Measurements from ENCODE around the gene MZB1.

DNA sequence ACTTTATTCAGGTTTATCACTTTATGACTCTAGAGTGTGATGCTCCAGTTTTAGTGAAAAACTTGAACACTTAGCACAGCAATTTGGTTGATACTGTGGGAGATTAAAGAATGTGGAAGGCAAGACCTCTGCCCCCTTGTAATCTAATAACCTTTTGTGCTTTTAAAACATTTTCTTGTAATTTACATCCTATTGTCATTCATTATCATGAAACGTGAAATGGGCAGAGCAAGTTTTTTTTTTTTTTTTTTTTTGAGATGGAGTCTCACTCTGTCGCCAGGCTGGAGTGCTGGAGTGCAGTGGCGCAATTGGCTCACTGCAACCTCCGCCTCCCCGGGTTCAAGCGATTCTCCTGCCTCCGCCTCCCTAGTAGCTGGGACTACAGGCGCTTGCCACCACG lies 46.2 kb downstream of the MZB1 start:
- TF ChIP-seq, protein P1, sequence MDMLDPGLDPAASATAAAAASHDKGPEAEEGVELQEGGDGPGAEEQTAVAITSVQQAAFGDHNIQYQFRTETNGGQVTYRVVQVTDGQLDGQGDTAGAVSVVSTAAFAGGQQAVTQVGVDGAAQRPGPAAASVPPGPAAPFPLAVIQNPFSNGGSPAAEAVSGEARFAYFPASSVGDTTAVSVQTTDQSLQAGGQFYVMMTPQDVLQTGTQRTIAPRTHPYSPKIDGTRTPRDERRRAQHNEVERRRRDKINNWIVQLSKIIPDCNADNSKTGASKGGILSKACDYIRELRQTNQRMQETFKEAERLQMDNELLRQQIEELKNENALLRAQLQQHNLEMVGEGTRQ (IDR thresholded peaks at IDR 0.05; ENCODE audit: low read length): no peak
- TF ChIP-seq JUN (IDR thresholded peaks at IDR 0.05; ENCODE audit: low read depth, low read length) (no peak), FOSL1 (IDR thresholded peaks at IDR 0.05; ENCODE audit: insufficient read depth, low read depth, low read length) (no peak), ZNF274 (IDR thresholded peaks at IDR 0.05; ENCODE audit: borderline replicate concordance, extremely low read depth, low read length) (no peak), POLR2A (IDR thresholded peaks at IDR 0.05; ENCODE audit: control extremely low read depth in 1 of 2, low read depth in 2 of 2, low read length in 2 of 2) (no peak), TBP (IDR thresholded peaks at IDR 0.05; ENCODE audit: low read depth, low read length) (no peak), SIN3A (conservative IDR thresholded peaks at IDR 0.05 in 1 of 2, IDR thresholded peaks at IDR 0.05 in 1 of 2; ENCODE audit: low read depth in 1 of 2, low read length in 2 of 2) (no peak), RAD21 (IDR thresholded peaks at IDR 0.05 in 1 of 2, conservative IDR thresholded peaks at IDR 0.05 in 1 of 2; ENCODE audit: low read depth in 2 of 2, low read length in 2 of 2) (no peak), HDAC2 (IDR thresholded peaks at IDR 0.05; ENCODE audit: borderline replicate concordance in 1 of 2, low read depth in 2 of 2, low read length in 2 of 2) (no peak), EZH2 (IDR thresholded peaks at IDR 0.05; ENCODE audit: low read depth, low read length, severe bottlenecking) (no peak), SIRT6 (IDR thresholded peaks at IDR 0.05; ENCODE audit: low read length) (no peak)
- TF ChIP-seq, protein P2, sequence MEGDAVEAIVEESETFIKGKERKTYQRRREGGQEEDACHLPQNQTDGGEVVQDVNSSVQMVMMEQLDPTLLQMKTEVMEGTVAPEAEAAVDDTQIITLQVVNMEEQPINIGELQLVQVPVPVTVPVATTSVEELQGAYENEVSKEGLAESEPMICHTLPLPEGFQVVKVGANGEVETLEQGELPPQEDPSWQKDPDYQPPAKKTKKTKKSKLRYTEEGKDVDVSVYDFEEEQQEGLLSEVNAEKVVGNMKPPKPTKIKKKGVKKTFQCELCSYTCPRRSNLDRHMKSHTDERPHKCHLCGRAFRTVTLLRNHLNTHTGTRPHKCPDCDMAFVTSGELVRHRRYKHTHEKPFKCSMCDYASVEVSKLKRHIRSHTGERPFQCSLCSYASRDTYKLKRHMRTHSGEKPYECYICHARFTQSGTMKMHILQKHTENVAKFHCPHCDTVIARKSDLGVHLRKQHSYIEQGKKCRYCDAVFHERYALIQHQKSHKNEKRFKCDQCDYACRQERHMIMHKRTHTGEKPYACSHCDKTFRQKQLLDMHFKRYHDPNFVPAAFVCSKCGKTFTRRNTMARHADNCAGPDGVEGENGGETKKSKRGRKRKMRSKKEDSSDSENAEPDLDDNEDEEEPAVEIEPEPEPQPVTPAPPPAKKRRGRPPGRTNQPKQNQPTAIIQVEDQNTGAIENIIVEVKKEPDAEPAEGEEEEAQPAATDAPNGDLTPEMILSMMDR (IDR thresholded peaks at IDR 0.05; ENCODE audit: control extremely low read depth in 1 of 3, insufficient read depth in 1 of 3, low read depth in 1 of 3, low read length in 3 of 3): no peak
- TF ChIP-seq, protein P3, sequence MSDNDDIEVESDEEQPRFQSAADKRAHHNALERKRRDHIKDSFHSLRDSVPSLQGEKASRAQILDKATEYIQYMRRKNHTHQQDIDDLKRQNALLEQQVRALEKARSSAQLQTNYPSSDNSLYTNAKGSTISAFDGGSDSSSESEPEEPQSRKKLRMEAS (IDR thresholded peaks at IDR 0.05): no peak
